Skin epidermis (tissue), 12 donors: ENCODE measurements around the gene PDE7B.
"Not testable (repeated sequence)": the region's sequence is repeated elsewhere in the genome, so short reads cannot be mapped to it uniquely, and the experiment has no call there.

ENCODE experiments used
- H3K27ac ChIP-seq, 21 experiments: fragments of 200-600 bp; sonication (generic) in 11 of 21; one replicate each; pipeline ENCODE4 v1.5.0; 2020; ENCODE audit warnings: mild to moderate bottlenecking in 3 of 21, inconsistent platforms in 2 of 21, moderate library complexity in 2 of 21
- H3K4me3 ChIP-seq, 7 experiments: fragments of 200-600 bp; sonication (generic) in 2 of 7; one replicate each; pipeline ENCODE4 v1.5.0; 2020; ENCODE audit warnings: inconsistent platforms in 2 of 7, mild to moderate bottlenecking in 2 of 7, moderate library complexity in 1 of 7

The PDE7B gene

DNA sequence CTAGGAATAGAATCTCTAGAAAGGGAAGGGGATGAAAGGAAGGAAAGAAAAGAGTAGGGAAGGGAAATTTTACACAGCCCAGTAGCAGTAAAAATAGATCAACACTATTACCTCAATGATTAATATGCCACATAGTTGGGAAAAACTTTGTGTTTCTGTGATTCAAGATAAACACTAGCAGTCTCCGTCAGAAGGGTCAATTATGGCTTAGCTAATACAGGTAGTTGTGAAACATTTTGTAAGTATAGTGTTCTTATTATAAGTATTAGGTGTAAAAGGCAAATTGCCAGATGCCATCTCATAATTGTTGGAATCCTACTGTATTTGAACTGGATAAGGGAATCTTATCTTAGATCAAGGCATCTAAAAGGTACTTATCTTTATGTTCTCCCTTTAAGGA, 232.9 kb downstream of the PDE7B start:
- Histone ChIP-seq H3K4me3 (no peak overlapping the region), H3K27ac (no peak overlapping the region)

DNA sequence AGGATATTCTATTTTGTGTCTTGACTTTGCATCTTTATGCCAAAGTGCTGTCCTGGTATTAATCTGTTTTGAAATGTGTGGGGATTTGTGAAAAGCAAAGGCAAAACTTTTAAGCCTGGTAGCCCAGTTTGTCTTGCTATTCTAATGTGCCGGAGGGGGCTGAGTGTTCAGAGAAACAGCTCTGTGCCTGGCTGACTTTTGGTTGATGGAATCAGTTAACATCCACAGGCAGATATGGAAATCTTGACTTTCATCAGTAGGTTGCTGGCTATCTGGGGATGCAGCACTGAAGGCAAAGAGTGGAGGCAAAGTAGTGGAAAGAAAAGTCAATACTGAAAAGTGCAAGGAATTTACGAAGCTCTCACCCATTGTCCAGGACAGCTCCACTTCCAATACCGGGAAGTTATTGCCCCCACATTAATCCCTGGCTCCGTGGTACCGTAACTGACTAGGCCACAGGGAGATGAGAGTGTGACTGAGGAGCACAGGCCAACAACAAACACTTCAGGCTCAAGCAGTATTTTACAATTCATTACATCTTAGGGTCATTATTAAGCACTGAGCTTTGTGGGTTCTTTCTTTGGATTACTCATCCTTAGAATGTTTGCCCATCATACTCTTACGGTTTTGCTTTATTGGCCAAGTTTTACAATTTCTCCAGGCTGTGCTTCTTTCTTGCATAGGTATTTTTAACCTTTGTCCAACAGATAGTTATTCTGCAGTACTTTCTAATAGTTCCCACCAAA, 234.0 kb downstream of the PDE7B start:
- Histone ChIP-seq H3K4me3 (no peak overlapping the region), H3K27ac (peak overlapping the region in 2 of 21 experiments; percentile 6 to 10)

DNA sequence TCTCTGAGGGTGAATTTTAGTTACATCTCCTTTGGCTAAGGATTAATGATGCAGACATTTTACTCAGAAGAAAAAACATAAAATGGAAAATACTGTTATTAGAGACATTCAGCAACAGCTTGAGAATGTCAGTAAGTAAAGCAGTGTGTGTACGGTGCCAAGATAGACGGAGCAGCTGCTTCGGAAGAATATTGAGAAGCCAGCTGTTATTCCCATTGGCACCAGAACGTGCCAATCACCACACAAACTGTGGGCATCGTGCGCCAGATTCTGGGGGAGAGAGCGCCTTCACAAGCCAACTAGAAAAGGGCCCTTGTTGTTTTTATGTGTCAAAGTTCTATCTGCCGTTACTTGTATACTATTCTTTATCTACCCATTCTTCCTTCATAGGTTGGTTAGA, 235.2 kb downstream of the PDE7B start:
- no peak overlapping the region for H3K27ac ChIP-seq
- H3K4me3 ChIP-seq = no peak overlapping the region

DNA sequence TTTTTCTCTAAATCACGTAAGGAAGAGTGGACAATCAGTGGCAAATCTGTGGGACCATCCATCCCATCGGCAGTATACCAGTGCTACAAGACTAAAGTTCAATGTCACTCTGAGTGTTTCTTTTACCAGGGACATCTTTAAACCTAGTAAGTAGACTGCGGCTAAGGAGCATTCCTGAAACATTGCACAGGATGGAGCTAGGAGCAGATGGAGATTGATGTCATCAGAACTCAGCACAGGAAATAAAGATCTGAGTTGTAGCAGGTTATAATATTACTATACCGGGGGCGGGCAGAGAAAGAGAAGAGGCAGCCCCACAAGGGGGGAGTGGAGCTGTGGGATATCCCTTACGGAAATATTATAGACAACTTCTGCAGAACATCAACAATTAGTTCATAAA, 236.5 kb downstream of the PDE7B start:
- Histone ChIP-seq H3K27ac (no peak overlapping the region), H3K4me3 (no peak overlapping the region)

DNA sequence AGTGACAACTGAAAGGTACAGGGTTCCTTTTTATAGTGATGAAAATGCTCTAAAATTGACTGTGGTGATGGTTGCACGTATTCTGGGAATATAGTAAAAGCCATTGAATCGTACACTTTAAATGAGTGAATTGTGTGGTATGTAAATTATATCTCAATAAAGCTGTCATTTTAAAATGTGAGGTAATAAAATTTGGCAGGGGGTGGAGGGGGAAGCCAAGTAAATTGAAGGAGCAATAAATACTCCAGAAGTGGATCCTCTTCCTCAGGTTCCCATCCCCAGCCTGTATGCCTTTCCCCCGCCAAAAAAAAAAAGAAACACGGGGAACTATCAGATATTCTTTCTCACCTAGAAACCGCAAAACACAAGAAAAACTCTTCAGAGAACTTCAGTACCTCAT, 237.2 kb downstream of the PDE7B start:
- no peak overlapping the region for H3K27ac ChIP-seq
- no peak overlapping the region for H3K4me3 ChIP-seq

DNA sequence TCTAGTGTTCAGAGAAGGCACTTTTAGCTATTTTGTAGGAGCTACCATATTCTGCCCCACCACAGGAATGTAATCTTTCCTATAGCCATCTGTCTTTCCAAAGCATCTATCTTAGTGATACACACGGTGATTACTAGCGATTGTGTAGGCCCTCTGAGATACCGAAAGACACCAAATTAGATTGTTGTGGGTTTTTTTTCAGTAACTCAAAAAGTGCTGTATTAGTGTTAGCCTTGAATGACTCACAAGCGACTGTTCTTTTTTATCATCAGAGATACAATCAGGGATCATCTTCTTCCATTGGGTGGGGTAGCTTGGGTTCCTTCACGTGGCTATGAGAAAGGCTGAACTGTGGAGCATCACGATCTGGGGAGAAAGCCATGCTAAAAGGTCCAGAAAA, 238.4 kb downstream of the PDE7B start:
- no peak overlapping the region for H3K4me3 ChIP-seq
- H3K27ac ChIP-seq = no peak overlapping the region

DNA sequence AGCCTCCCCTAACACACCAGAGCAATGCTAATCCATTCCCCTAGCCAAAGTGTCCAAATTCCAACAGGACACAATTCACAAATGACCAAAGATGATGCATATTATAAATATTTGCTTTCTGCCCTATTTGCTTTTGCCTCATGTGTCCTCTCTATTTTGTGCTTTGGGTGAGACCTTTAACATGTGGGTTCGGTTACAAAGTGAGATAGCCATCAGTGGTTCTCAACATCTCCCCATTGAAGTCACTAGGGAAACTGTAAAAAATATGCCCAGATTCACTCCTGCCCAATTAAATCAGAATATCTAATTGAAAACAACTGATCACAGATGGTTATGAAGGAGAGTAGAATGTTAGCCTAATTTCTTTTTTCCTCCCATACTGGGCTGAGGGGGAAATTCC, 239.4 kb downstream of the PDE7B start:
- H3K27ac ChIP-seq = no peak overlapping the region
- no peak overlapping the region for H3K4me3 ChIP-seq

DNA sequence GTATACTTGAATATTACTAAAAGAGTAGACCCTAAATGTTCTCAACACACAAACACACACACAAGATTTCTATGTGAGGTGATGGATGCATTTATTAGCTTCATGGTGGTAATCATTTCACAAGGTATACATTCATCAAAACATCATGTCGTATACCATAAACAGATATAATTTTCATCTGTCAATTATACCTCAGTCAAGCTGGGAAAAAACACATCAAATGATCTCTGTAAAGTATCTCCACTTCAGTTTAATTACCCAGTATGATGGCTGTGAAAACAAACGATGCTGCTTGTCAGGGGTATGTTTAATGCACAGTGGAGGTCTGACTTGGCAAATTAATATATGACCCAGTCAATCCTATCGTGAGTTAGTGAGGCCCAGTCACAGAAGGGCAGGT, 241.4 kb downstream of the PDE7B start:
- H3K4me3 ChIP-seq = no peak overlapping the region

DNA sequence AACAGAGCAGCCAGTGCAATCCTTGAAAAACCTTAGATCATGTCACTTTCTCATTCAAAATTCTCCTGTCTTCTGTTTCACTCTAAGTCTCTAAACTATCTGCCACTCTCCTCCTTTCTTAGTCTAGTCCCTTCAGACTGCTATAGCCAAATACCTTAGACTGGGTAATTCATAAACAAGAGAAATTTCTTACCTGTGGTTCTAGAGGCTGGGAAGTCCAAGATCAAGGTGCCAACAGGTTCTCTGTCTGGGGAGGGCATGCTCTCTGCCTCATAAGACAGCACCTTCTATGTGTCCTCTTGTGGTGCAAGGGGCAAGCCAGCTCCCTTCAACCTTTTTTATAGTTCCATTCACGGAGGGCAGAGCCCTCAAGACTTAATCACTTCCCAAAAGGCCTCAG, 242.3 kb downstream of the PDE7B start:
- Histone ChIP-seq H3K4me3 (no peak overlapping the region), H3K27ac (no peak overlapping the region)

More for the DNA sequence above, 241.4 kb downstream of the PDE7B start:
- H3K27ac ChIP-seq = no peak overlapping the region

DNA sequence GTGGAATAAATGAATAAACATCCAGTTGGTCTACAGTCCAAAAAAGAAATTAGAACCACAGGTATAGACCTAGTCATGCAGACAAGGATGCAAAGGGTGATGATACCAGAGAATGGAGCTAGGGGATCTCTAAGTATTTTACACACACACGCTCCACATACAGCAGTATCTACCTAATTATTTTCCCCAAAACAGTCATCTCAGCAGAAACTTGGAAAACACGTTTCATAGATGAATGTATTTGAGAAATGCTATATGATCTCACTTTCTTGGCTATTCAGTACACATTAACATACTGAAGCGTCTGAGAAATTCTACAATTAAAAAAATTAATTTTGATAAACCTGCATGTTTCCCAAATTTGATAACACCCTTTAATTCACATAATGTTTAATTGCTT, 243.3 kb downstream of the PDE7B start:
- Histone ChIP-seq H3K4me3 (no peak overlapping the region), H3K27ac (no peak overlapping the region)

DNA sequence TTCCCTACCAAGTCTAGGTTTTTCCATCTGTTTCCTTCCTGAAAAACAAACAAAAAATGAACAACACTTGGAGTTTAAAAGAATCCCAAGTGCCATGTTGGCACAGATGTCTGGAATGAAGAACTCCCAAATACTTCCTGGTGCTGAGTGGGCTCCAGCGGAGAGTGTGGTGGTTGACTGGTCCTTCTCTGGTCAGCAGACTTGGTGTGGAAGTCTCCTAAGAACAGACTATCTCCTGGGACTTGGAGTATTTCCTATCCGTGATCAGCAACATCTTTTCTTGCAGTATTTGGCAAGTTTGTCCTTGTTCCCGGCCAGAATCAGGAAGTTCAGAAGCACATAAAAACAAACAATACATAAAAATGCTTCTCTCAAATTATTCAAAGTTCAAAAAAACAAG, 244.5 kb downstream of the PDE7B start:
- peak overlapping the region in 2 of 21 experiments; percentile 13 to 71 for H3K27ac ChIP-seq
- no peak overlapping the region for H3K4me3 ChIP-seq

DNA sequence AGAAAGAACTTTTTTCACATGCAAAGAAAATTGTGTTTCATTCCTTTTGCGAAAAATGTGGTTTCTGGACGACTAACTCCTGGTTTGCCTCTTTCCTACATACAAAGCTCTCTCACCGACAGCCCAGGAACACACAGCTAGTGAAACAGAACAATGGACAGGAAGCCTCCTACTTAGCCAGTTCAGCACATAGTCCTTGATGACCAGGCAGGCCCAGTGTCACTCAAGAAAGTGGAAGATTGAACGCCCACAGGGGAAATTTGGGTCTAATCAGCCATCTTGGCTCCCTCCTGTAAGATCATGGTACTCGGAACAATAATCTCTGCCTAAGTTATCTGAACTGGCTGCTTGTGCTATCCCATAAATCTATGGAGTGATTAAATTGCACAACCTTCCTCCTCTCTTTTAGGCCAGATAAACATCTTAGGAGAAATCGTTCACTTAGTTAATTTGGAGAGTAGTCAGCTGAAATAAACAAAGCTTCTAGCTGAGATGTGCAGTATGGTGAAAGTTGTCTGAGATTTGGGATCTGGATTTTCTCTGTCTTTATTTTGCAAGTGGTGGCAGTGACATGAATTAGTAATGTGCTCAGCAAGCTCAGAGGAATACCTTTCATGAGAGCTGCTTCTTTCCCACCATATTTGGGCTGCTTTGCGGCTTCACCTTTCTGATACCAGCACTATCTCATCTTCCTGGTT, 251.6 kb downstream of the PDE7B start:
- H3K27ac ChIP-seq = peak overlapping the region in 3 of 21 experiments; percentile 30 to 57 (median 52)
- H3K4me3 ChIP-seq = no peak overlapping the region

DNA sequence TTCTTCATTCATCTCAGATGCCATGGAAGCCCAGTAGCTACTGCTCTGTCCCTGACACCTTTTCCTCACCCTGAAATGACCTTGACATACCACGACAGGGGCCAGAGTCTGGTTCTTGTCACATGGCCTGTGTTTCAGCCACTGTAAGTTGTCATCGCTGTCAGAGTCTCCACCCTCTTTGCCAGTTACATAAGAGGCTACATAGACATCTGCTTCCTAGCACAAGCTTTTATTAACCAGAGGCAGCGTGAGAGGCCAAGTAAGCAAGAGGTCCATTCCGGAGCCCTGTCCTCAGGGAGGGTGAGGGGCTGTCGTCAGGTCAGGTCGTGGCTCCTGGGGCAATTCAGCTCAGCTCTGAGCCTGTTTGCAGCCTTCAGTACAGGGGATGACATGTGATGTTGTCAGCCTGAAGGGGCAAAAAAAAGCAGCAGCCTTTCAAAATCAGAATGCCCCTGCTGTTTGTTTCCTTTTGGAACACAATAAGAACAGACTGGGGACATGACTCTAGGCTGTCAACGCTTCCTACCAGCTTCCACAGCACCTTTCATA, 252.3 kb downstream of the PDE7B start:
- Histone ChIP-seq H3K4me3 (no peak overlapping the region), H3K27ac (peak overlapping the region in 9 of 21 experiments; percentile 3 to 57 (median 30))

DNA sequence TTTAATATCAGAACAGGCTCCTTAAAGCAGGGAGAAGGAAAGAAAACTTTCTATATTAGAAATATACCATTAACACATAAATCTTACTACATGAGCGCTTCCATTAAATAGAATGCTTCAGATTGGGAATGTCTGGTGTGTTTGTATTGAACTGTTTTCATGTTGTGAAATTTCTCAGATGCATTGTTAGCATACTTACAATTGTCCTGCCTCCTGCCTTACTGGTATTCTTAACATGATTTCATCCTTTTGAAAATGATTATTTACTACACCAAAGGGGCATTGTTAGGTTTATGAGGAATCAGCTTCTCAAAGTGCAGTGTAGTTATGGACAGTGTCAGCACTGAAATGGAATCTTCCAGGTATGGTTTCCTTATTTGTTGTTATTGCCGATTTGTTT, 253.1 kb downstream of the PDE7B start:
- H3K27ac ChIP-seq = peak overlapping the region in 7 of 21 experiments; percentile 3 to 57 (median 33)
- H3K4me3 ChIP-seq = no peak overlapping the region

DNA sequence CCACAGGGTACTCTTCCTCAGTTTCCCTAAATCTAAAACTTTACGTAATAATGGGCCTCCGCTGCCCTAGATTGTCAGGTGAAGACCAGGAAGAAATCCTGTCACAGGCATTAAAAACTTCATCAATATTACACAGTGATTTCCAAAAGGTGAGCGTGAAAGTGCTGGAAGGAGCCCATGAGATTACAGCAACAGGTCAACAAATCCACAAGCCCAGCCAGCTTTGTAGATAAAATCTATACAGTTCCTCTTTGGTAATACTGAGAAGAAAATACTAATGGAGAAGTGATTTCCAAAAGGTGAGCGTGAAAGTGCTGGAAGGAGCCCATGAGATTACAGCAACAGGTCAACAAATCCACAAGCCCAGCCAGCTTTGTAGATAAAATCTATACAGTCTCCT, 254.3 kb downstream of the PDE7B start:
- H3K27ac ChIP-seq = not testable (repeated sequence)

DNA sequence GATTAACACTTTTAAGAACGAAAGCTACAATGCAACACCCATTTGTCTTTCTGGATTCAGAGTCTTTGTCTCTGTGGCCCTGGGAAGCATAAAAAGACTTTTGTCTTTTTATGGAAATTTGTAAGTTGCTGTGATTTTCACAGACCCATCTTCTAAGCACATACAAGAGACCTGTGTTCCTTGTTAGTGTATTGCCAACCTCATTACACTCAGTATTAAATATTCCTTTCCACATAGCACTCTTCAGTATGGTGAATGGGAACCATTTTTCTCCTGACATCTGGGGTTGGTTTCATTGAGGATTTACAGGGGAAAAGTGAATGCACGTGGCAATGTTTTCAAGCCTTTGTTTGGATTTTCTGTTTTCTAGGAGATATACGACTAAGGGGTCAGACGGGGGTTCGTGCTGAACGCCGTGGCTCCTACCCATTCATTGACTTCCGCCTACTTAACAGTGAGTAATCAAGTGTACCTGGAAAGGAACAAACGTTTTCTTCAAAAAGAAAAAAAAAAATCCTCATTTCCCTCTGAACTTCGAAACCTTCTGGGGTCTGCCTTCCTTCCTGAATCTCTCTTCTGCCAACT, 257.0 kb downstream of the PDE7B start:
- peak overlapping the region in 1 of 21 experiments; percentile 32 for H3K27ac ChIP-seq
- no peak overlapping the region for H3K4me3 ChIP-seq

More for the DNA sequence above, 254.3 kb downstream of the PDE7B start:
- not testable (repeated sequence) for H3K4me3 ChIP-seq

DNA sequence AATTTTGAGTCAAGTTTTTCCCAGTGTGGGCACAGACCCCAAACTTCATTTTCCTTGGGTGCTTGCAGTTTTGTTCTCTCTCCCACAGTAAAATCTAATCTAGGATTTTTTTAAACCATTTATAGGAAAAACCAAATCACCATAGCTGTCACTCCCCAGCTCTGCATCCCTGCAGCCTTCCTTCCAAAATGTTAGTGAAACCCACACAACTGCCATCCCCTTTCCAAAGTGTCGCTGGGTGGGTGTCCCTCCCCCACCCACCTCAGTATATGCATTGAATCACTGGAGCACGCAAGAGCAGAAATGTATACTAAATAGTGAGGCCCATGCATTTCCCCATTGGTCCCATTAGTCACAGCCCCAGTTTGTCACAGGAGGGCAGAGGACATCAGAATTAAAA, 260.3 kb downstream of the PDE7B start:
- Histone ChIP-seq H3K4me3 (no peak overlapping the region), H3K27ac (no peak overlapping the region)

DNA sequence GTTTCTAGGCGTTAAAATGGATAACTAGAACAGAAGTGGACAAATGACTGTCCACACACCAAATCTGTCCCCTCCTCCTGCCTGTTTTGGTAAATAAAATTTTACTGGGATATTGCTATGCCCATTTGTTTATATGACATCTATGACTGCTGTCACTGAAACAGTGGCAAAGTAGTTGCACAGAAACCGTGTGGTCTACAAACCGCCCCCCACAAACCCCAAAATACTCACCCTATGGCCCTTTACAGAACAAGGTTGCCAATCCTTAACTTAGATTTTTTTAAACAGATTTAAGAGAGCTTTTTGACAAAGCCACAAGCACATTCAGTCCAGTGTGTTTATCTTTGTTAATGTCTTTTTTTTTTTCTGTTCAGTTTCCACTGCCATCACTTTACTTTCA, 260.8 kb downstream of the PDE7B start:
- no peak overlapping the region for H3K27ac ChIP-seq
- H3K4me3 ChIP-seq = no peak overlapping the region

DNA sequence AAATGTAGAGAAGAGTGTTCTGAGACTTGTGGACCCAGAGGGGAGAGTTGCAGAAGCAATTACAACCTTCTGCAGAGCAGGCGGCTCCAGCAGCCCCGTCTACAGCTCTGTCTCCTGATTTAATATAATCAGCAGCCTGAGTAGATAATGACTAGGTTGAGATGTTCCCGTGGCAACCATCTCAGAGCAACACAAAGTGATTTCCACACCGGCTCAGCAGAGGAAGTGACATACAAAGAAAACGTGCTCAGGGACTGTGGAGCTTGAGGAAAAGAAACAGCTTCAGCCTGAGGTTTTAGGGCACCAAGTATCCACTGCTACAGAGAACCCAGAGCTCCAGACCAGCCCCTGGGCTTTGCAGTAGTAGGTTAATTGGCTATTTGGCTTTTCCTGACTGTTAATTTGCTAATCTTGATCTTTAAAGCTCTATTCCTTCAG, 262.3 kb downstream of the PDE7B start:
- H3K27ac ChIP-seq = peak overlapping the region in 6 of 21 experiments; percentile 18 to 65 (median 44)

DNA sequence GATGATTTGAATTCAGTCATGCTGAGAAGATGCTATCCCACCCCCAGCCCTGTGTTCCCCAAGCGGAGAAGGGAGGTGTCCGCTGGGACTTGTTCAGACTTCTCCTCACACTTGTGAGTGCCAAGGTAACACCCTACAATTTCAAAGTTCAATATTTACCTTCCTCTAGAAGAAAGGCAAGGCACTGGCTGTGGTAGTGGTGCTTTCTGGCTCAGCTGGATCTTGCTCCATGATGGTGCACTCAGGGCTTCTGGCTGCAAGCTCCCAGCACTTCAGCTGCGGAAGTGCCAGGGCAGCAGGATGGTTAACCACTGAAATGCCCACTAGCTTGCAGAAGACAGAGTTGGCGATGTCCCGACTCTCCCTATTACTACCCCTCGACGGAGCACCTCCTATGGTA, 263.2 kb downstream of the PDE7B start:
- H3K27ac ChIP-seq = peak overlapping the region in 3 of 21 experiments; percentile 18 to 65 (median 21)

More for the DNA sequence above, 262.3 kb downstream of the PDE7B start:
- H3K4me3 ChIP-seq = no peak overlapping the region

DNA sequence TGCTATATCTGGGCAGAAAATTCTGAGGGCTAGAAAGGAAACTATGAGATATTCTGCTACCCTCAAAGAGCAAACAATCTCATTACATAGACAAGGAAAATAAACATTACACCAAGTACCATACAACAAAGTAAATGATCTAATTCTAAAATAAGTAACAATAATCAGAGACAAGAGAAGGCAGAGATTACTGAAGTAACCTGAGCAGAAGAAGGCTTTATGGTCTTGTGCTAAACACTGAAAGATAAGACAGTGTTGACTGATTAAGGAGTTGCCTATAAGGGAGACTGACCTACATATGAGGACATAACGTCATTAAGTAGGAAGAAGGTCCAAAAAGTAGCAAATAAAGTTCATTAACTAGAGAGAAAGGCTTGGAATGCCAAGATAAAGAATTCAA, 264.4 kb downstream of the PDE7B start:
- no peak overlapping the region for H3K27ac ChIP-seq

More for the DNA sequence above, 263.2 kb downstream of the PDE7B start:
- H3K4me3 ChIP-seq = no peak overlapping the region

More for the DNA sequence above, 264.4 kb downstream of the PDE7B start:
- no peak overlapping the region for H3K4me3 ChIP-seq
